Measurements from ENCODE around the gene ADK.

The ADK gene

GRCh38 chr10:74672430-74673165 is 521.6 kb downstream of the ADK start:
- no peak for DNase-seq (ENCODE audit: low spot score)

DNA sequence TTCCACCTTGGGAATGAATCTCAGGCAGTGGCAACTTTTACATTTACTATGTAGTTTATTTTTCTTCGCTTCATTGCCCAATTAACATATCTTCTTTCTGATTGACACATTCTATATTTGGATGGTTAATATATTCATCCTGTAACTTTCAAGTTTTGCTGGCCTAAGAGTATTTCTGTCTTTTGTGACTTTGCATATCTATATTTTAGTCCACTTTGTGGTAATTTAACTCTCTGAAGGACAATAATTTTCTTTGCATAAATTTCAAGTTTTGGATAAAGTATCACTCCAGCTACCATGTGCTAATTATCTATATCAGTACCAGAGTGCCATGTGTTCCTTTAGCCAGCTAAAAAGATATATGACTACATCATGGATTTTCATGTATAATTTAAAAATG is 523.9 kb downstream of the ADK start:
- DNase-seq (ENCODE audit: low spot score) = no peak

GRCh38 chr10:74675484-74675883 is 524.5 kb downstream of the ADK start:
- DNase-seq (ENCODE audit: low spot score) = no peak

GRCh38 chr10:74677951-74678350 is 526.9 kb downstream of the ADK start:
- no peak for DNase-seq (ENCODE audit: low spot score)

DNA sequence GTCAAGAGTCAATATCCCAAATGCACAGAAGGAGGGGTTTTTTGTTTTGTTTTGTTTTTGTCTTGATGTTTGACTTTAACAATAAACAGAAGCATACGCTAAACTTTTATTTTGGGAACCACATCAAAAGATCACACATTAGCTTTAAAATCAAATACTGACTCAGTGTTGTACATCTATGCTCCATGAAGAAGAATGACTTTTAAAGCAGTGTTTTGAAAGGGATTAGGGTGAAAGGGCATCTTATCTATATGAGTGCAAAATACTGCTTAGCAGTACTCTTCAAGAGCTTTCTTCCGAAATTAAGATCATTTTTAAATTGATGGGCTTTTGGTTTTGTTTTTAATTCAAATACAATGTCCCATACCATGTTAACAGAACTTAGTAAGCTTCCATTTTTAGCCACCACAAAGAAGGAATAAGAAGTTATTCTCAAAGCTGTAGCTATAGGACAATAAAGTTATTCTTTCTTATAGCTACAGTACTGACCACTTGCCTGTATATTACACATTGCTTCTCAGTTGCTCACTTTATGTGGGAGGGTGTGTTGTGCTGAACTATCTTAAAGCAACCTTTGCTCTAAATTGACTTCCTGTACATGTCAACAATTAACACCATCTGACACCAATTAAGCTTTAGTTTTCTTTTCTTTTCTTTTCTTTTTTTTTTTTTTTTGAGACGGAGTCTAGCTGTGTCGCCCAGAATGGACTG is 531.1 kb downstream of the ADK start:
- no peak for DNase-seq (ENCODE audit: low spot score)

- DNase-seq (ENCODE audit: low spot score) = no peak
These were observed 532.0 kb downstream of the ADK start for GRCh38 chr10:74683067-74683466.

DNA sequence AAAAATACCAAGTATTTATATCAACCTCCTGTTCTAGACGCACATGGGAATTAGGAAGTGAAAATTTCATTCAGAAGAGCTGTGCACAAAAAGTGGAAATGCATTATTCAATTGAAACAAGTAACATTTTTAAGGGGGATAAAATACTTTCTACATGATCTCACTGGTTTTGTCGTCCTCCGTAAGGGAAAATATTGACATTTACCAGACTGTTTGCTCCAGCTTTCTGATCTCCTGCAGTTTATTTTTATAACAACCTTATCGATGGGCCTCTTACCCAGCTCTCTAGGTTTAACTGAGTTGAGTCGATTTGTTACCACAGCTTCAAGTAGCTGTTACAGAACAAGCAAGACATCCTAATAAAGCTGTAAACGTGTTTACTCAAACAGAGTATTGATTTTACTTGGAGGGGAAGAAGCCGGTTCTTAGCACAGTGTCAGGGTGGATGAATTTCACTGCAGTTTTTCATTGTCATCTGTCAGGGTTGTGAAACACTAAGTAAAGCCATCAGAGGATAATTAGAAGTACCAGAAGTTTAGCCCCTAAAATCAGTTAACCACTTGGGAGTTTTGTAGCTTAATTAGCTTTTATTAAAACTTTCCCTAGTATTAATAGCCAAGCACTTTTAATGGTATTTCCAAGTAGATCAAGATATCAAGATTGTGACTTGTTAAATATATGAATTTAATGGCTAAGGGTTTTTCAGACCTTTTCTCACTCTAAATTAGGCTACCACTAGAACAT is 532.8 kb downstream of the ADK start:
- no peak for DNase-seq (ENCODE audit: low spot score)

- DNase-seq (ENCODE audit: low spot score) = no peak
These were observed 533.4 kb downstream of the ADK start for GRCh38 chr10:74684462-74684861.

- DNase-seq (ENCODE audit: low spot score) = no peak
These were observed 534.5 kb downstream of the ADK start for GRCh38 chr10:74685564-74685963.

- DNase-seq (ENCODE audit: low spot score) = no peak
These were observed 539.4 kb downstream of the ADK start for GRCh38 chr10:74690393-74690792.

GRCh38 chr10:74691164-74691563 is 540.1 kb downstream of the ADK start:
- DNase-seq (ENCODE audit: low spot score) = no peak

- DNase-seq (ENCODE audit: low spot score) = no peak
These were observed 553.8 kb downstream of the ADK start for GRCh38 chr10:74704629-74705357.

- DNase-seq (ENCODE audit: low spot score) = no peak
These were observed 554.4 kb downstream of the ADK start for GRCh38 chr10:74705358-74705980.

- no peak for DNase-seq (ENCODE audit: low spot score)
These were observed 555.9 kb downstream of the ADK start for GRCh38 chr10:74706966-74707365.

DNA sequence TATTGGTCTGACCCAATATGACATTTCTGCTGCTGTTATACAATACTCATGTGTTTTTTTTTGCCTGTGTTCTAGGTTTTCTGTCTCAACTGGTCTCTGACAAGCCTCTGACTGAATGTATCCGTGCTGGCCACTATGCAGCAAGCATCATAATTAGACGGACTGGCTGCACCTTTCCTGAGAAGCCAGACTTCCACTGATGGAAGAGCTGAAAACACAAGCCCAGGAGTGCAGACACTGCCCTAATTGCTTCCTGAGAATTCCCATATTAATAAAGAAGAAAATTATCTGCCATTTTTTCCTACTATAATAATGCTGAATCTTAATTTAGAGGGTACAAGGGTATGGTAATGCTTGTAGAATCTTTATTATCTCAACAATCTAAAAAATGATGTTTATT is 557.2 kb downstream of the ADK start:
- DNase-seq (ENCODE audit: low spot score) = no peak

- DNase-seq (ENCODE audit: low spot score) = no peak
These were observed 567.2 kb downstream of the ADK start for GRCh38 chr10:74718208-74718607.

DNA sequence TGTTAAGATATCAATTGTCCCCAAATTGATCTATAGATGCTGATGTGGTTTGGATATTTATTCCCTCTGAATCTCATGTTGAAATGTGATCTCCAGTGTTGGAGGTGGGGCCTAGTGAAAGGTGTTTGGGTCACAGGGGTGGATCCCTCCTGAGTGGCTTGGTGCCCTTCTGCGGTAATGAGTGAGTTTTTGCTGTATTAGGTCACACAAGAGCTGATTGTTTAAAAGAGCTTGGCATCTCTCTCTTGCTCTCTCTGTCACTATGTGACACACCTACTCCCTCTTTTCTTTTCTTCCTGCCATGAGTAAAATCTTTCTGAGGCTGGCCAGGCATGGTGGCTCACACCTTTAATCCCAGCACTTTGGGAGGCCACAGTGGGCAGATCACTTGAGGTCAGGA is 577.2 kb downstream of the ADK start:
- no peak for DNase-seq (ENCODE audit: low spot score)

GRCh38 chr10:74730246-74730645 is 579.2 kb downstream of the ADK start:
- DNase-seq (ENCODE audit: low spot score) = no peak

GRCh38 chr10:74733612-74734011 is 582.6 kb downstream of the ADK start:
- DNase-seq (ENCODE audit: low spot score) = no peak

- DNase-seq (ENCODE audit: low spot score) = no peak
These were observed 585.0 kb downstream of the ADK start for GRCh38 chr10:74736029-74736428.

DNA sequence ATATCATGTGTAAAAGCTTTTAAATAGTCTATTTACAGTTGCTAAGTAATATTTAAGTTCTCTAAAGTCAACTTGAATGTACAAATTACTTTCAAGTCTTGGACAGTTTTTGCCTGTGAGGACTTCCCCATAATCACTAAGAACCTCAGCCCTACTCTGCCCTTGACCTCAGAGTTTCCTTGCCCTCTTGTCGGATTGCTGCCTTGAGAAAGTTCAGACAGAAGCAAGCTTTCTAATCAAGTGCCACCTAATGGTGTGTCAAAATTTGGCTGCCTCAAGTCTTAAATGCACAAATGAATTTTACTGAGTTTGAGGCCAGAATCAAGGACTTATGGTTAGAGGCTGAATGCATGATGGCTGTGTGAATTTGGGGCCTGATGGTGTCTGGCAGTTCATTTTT is 587.0 kb downstream of the ADK start:
- no peak for DNase-seq (ENCODE audit: low spot score)

DNA sequence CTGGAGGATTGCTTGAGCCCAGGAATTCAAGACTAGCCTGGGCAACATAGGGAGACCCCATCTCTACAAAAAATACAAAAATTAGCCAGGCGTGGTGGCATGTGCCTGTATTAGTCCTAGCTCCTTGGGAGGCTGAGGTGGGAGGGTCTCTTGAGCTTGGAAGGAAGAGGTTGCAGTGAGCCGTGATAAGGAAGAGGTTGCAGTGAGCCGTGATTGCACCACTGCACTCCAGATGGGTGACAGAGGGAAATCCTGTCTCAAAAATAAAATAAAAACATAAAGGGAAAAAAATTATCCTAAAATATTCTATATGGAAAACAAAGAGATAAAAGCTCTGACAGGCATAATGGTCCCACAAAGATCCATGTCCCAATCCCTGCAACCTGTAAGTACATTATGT is 587.5 kb downstream of the ADK start:
- DNase-seq (ENCODE audit: low spot score) = no peak

Data from pons (tissue), 1 donor.